ENCODE results near the gene IL26.

Gene IL26

GRCh38 chr12:68158432-68158831, 67.2 kb downstream of the IL26 start:
- TF ChIP-seq CTCF (IDR thresholded peaks at IDR 0.05; ENCODE audit: insufficient read depth, low read length, poor library complexity, severe bottlenecking) (peak; percentile 41), EZH2phosphoT487 (conservative IDR thresholded peaks at IDR 0.05; ENCODE audit: low read length) (no peak)
- Histone ChIP-seq H3K36me3 (ENCODE audit: low read length) (no peaks in the 10 kb centered on the region), H2AFZ (ENCODE audit: low read depth, low read length, severe bottlenecking) (no peak overlapping the region), H3K9ac (ENCODE audit: low read length) (no peak overlapping the region), H3K79me2 (ENCODE audit: insufficient read depth, low read length) (no peaks in the 10 kb centered on the region), H3K9me2 (replicated peaks; ENCODE audit: insufficient read depth, low read length) (no peaks in the 10 kb centered on the region), H3K4me2 (ENCODE audit: low read depth, low read length, poor library complexity, severe bottlenecking) (no peak overlapping the region), H3F3A (ENCODE audit: insufficient read depth) (no peaks in the 10 kb centered on the region; the same call in 1 of the 2 replicates), H3K27me3 (ENCODE audit: low read length) (no peaks in the 10 kb centered on the region), H4K20me1 (ENCODE audit: low read depth, low read length) (no peaks in the 10 kb centered on the region), H3K4me3 (ENCODE audit: insufficient read depth, low read length, poor library complexity, severe bottlenecking) (no peak overlapping the region), H3K9me3 (ENCODE audit: insufficient read depth, low read length) (no peaks in the 10 kb centered on the region), H3K27ac (ENCODE audit: low read depth, low read length) (no peak overlapping the region)

- Histone ChIP-seq H3K9me2 (replicated peaks; ENCODE audit: insufficient read depth, low read length) (no peaks in the 10 kb centered on the region), H3K36me3 (ENCODE audit: low read length) (no peaks in the 10 kb centered on the region), H3K27ac (ENCODE audit: low read depth, low read length) (no peak overlapping the region), H3F3A (ENCODE audit: insufficient read depth) (no peaks in the 10 kb centered on the region; the same call in 1 of the 2 replicates), H3K79me2 (ENCODE audit: insufficient read depth, low read length) (no peaks in the 10 kb centered on the region), H3K9ac (ENCODE audit: low read length) (no peak overlapping the region), H3K27me3 (ENCODE audit: low read length) (no peaks in the 10 kb centered on the region), H3K4me3 (ENCODE audit: insufficient read depth, low read length, poor library complexity, severe bottlenecking) (no peak overlapping the region), H3K4me2 (ENCODE audit: low read depth, low read length, poor library complexity, severe bottlenecking) (no peak overlapping the region), H3K9me3 (ENCODE audit: insufficient read depth, low read length) (no peaks in the 10 kb centered on the region), H2AFZ (ENCODE audit: low read depth, low read length, severe bottlenecking) (no peak overlapping the region), H4K20me1 (ENCODE audit: low read depth, low read length) (no peaks in the 10 kb centered on the region)
- TF ChIP-seq CTCF (IDR thresholded peaks at IDR 0.05; ENCODE audit: insufficient read depth, low read length, poor library complexity, severe bottlenecking) (no peak), EZH2phosphoT487 (conservative IDR thresholded peaks at IDR 0.05; ENCODE audit: low read length) (no peak)
These were observed 68.2 kb downstream of the IL26 start for GRCh38 chr12:68157380-68157779.

- Histone ChIP-seq H3K9ac (ENCODE audit: low read length) (no peak overlapping the region), H3K9me3 (ENCODE audit: insufficient read depth, low read length) (no peaks in the 10 kb centered on the region), H3K9me2 (replicated peaks; ENCODE audit: insufficient read depth, low read length) (no peaks in the 10 kb centered on the region), H3F3A (ENCODE audit: insufficient read depth) (no peaks in the 10 kb centered on the region; the same call in 1 of the 2 replicates), H3K36me3 (ENCODE audit: low read length) (no peaks in the 10 kb centered on the region), H3K27ac (ENCODE audit: low read depth, low read length) (no peak overlapping the region), H3K27me3 (ENCODE audit: low read length) (no peaks in the 10 kb centered on the region), H3K4me2 (ENCODE audit: low read depth, low read length, poor library complexity, severe bottlenecking) (no peak overlapping the region), H3K4me3 (ENCODE audit: insufficient read depth, low read length, poor library complexity, severe bottlenecking) (no peak overlapping the region), H3K79me2 (ENCODE audit: insufficient read depth, low read length) (no peaks in the 10 kb centered on the region), H4K20me1 (ENCODE audit: low read depth, low read length) (no peaks in the 10 kb centered on the region), H2AFZ (ENCODE audit: low read depth, low read length, severe bottlenecking) (no peak overlapping the region)
- no peak for TF ChIP-seq CTCF (IDR thresholded peaks at IDR 0.05; ENCODE audit: insufficient read depth, low read length, poor library complexity, severe bottlenecking)
- TF ChIP-seq EZH2phosphoT487 (conservative IDR thresholded peaks at IDR 0.05; ENCODE audit: low read length) = no peak
These were observed 69.0 kb downstream of the IL26 start for GRCh38 chr12:68156636-68157035.
